Stimulated activated CD8-positive, alpha-beta memory T cell treated with anti-CD3 and anti-CD28 coated beads, Interleukin-15, amount 100 ng/mL, for 1 hour (primary cell): ENCODE results near the gene NUDT14.

Experiments
- DNase-seq: peaks from one replicate; pipeline ENCODE4 v3.0.0-alpha.2; 2020; ENCODE audit warnings: low read depth

NUDT14 gene

DNA sequence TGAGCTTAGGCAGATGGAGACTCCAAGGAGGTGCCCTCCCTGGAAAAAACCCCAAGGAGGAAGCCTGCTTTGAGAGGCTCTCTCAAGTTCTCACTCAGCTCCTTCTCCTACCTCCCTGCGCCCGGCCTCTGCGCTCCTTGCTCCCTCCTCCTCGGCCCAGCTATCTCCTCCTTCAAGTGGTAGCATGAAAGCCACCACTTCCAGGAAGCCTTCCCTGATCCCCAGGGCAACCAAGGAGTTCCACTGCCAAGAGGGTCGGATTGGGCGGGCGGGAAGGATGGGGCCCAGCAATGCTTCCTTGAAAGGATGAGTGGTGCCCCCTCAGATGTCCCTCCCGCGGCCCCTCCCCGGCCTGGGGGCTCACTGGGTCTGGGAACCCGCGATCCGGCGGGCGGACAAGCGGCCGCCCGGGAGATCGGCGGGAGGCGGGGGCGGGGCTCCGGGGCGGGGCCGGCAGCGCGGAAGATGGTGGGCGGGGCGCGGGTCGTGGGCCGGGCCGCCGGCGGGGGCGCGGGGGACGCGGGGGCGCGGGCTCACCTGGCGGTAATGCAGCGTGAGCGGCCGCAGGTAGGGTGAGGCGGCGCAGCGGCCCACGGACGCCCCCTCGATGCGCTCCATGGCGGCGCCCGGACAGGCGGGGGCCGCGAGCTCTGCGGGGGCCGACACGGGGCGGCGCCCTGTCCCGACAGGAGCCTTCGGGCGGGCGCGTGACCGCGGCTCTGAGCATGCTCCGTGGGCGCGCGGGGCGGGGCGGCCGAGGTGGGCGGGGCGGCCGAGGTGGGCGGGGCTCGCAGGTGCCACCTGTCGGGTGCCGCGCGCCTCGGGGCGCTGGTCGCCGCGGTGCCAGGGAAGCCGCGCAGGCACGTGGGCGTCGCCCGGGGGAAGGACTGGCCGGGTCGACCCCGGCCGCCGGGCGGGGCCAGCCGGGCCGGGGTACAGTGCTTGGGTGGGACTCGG is at the start of gene NUDT14:
Gene NUDT14 (minus strand): TSS at position 721 of the 957 bp plus-strand sequence. CDS start 103 bp downstream, at position 618.
- peak; percentile 74 for DNase-seq

DNA sequence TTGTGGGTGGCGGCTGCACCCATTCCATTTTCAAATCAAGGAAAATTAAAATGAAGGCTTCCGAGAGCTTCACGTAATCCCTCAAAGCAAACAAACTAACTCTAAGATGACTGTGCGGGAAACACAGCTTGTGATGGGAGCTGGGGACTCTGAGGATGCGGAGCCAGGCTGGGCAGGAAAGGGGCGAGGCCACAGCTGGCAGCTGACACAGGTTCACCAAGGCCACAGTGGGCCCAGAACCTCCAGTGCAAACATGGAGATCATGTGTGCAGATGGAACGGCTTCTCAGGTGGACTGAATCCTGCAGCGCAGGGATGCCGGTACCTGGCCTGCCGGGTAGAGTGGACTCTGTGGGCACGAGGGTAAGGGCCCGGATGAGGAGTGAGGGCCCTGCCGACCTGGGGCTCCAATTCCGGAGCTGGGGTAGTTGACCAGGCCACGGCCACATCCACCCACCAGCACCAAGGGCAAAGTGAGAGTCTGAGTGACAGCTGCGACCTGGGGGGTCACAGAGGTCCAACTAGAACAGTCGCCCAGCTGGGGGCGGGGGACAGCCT is 48.1 kb upstream of the NUDT14 start:
- no peak for DNase-seq

- DNase-seq, result no peak
These were observed 47.5 kb upstream of the NUDT14 start for GRCh38 chr14:105228562-105228961.

GRCh38 chr14:105227346-105227745 is 46.2 kb upstream of the NUDT14 start:
- DNase-seq, result no peak

DNA sequence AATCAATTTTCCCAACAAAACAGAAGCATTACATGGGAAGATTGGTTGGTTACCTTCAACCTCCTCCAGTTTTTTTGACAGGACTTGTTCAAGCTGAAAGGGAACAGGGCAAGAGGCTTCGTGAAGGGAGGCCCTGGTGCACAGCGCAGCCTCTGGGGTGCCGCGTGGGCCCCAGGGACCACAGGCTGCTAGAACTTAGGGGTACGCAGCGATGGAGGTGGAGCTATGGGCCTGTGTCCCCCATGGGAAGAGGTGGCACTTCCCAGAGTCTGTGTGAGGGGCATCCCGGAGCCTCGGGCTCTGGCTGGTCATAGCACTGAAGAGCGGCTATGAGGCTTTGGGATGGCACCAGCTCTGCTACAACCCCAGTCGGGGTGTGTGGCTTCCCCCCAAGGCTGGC is 45.1 kb upstream of the NUDT14 start:
- DNase-seq, result no peak

DNA sequence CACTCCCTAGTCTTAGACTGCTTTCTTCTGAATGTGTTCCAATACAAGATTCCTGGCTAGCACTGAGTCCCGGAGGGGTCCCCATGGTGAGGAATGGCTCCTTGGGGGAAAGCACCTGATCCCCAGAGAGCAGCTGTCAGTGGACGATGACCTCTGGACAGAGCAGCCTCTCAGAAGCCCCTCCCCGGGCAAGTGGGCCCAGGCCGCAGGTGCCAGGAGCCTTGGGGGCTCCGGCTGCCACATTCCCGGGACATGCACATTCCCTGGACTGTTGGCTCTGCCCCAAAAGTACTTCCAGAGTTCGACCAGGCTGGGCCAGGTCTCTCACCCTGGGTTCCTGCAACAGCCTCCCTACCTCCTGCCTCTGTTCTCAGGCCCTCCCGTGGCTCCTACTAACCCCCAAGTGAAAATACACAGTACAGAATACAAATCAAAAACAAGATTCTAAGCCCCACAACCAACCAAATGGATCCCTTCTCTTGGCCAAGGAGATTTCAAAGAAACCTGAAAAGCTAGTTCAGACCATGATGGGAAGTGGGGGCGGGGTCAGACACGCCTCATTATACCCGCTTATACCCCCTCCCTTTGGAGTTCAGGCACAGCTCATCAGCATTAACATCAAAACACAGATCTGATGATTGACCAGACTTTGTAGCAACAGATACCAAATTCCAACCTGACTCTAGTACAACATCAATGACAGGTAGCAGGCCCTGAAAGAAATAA is 43.9 kb upstream of the NUDT14 start:
- no peak for DNase-seq

- DNase-seq, result no peak
These were observed 42.8 kb upstream of the NUDT14 start for GRCh38 chr14:105223770-105224544.

DNA sequence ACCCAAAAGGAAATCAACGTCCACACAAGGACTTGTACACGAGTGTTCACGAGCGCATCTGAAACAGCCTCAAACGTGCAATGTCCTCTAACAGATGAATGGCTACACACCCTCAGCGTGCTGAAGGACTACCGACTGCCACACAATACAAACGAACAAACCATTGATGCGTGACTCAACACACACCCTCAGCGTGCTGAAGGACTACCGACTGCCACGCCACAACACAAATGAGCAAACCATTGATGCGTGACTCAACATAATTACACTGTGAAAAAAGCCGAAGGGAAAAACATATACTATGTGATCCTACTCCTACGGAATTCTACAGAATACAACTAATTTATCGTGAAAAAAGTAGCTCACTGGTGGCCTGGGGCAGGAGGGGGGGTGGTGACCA is 42.1 kb upstream of the NUDT14 start:
- DNase-seq, result no peak

DNA sequence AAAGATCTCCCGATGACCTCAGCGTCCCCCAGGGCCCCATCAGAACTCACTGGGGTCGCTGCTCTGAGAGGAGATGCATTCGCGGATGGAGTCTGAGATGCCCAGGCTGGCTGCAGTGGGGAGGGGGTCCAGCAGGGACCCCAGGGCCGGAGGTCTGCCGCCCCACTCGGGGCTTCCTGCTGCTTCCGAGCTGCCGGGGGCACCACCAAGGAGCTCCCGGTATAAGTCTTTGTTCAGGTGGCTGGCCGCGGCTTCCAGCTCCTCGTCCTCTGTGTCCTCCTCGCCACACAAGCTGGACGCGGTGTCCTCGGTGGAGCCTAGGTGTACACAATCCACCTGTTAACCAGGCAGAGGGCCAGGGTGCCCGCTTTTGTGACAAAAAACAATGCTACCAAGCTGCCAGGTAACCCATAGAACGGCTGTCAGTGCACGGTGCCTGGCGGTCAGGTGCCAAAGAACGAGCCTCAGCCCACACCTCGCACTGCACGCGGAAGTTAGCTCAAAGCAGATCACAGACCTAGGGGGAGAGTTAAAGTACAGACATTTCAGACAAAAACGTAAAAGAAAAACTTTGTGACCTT is 40.6 kb upstream of the NUDT14 start:
- DNase-seq, result no peak

DNA sequence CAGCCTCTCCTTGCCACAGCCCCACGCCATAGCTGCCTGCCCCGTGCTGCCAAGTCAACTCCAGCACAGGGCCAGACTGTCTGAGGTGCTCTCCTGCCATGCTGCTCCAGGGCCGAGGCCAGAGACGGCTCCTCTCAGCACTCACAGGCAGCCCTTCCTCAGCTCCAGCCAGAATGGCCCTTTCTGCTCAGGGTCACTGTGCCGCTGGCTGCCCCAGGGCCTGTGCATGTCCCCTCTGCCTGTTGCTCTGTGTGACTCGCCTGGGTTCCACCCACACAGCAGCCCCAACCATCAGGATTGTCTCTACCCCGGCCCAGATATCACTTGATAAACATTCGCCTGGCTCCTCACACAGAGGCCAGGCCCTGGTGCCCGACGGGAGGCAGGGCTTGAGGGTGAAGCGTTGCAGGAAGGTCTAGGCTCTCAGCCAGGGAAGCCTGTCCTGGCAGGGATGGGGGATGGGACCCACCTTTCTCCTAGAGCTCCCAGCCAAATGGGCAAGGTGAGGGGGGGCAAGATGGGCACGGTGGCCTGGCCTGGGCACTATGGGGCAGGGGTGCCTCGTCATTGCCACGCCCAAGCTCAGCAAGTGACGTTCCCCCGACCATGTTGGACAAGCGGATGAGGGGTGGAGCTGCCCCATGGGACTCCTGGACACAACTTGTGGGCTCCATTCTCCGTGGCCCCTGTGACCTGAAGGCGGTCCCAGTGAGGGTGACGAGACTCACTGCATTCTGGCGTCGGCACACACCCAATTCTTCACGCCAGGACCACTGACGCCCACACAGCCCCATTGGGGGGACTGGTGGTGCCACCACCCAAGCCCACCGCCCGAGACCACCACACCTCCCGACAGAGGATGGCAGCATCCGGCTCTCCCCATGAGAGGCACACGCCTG is 39.8 kb upstream of the NUDT14 start:
- no peak for DNase-seq

DNA sequence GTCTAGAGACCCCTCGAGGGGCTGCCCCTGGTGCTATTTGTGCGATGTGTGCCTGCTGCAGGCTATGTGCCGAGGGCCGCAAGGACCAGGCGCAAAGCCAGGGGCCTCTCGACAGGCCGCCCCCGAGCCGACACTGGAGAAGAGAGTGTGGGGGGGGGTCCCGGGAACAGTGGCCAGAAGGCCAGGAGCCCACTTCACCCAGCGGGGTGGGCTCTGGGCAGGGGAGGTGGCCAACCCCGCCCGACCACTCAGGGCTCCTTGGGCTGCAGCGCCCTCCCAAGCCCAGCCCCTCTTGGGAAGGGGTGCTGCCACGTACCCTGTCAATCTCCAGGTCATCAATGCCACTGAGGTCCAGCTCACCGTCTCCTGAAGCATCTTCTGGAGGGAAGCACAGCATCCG is 38.6 kb upstream of the NUDT14 start:
- no peak for DNase-seq

DNA sequence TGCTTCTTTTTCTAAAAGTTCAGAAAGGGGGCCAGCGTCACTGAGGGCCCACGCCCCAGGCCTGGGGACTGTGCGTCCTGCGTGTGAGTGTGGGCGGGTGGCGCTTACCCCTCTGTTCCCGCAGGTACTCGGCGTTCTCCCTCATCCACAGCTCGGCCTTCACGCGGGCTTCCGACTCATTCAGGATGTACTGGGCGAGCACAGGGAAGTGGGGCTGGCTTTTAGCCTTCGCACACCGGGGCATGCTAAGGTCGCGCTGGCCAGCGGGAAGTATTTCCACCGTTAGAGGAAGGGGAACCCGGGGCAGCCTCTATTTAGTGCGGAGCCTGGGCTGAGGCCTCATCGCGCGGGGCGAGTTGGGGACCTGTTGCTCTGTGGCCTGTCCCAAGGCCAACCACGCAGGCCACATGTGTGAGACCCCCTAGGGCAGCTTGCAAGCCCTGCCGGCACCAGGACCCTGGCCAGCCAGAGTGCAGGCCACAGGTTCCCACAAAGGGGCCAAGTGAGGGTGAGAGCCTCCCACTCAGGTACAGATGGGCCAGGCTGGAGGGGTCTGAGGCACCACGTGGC is 38.0 kb upstream of the NUDT14 start:
- DNase-seq, result no peak

DNA sequence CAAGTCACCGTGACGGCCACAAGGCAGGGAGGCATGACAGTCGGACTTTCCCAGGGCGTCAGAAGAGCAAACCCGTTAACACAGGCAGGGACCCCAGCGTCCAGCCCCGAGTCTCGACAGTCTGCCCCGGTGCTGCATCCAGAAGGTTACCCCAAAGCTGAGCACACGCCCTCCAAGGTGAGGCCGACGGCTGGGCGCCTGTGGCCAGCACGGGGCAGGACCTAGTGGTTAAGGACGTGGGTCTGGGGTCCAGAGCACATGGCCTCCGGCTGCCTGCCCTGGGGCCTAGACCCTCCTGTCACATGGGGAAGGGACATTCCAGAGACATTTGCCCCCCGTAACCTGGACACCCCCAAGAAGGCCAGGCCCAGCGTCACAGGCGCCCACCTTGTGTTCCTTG is 37.5 kb upstream of the NUDT14 start:
- no peak for DNase-seq

DNA sequence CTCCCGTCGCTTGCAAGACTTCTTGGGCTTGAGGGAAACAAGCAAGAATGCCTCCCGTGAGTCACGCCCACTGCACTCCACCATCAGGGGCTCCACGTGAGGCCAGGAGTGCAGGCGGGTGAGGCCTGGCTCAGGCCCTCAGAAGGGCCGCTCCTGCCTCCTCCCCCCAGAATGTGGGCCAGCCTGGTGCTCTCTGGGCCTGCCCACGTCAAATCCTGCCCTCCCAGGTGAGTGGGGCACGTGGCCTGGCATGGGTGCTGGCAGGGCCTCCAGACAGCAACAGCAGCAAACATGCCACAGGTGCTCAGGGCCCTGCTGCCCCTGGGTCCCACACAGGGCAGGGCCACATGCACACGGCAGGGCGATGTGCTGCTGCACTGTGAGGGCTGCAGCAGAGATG is 36.7 kb upstream of the NUDT14 start:
- DNase-seq, result no peak

DNA sequence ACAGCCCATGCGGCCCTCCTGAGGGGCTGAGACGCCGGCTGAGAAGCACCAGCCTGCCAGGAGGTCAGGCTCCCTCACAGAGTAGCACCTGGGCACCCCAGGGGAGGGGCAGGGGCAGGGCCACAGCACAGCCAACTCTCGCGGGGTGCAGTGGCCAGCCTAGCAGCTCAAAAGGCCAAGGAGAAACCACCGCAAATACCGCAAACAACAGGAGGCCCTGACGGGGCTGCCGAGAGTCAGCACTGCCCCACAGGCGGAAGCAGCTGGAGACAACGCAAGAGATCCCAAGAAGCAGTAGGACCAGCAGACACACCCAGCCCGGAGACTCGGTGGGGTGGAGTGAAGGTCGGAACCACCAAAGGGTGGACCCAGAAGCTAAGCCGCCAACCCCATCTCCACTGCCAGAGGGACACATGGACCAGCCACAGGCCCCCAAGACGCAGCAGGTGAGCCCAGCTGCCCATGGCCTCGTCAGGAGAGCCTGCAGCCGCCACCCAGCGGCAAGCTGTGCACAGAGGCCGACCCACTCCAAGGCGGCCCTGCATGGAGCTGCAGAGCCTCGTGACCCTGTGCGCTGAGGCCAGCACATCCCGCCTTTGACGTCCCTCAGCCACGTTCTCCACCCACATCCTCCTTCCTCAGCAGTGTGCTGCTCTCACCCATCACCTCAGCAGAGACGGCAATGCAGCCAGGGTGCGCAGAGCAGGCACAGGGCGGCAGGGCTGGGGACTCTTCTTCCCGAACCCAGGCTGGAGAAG is 35.6 kb upstream of the NUDT14 start:
- DNase-seq, result no peak

DNA sequence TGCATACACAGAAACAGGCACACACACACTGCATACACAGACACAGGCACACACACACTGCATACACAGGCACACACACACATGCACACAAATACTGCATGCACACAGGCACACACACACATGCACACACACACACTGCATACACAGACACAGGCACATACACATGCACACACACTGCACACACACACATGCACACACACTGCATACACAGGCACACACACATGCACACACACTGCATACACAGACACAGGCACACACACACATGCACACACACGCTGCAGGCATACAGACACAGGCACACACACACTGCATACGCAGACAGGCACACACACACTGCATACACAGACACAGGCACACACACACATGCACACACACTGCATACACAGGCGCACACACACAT is 34.5 kb upstream of the NUDT14 start:
- DNase-seq, result no peak

DNA sequence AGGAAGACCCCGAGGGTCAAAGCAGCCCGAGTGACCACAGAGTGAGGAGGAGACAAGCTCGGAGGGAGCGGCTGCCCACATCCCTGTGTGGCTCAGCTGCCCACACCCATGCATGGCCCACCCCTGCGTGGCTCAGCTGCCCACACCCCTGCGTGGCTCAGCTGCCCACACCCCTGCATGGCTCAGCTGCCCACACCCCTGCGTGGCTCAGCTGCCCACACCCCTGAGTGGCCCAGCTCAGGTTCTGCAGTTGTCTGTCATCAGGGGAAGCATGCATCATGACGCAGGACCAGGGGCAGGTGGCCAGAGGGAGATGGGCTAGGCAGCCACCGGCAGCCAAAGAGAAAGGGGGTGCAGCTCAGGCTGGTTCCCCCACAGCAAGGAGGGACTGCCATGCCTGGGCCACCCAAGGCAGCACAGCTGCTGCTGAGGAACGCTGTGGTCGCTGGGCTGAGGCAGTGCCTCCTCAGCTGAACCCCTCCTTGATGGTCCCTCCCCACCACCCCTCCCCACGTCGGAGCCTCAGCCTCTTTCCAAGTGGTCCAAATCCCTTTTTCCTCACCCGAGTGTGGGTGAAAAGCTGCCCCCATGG is 33.3 kb upstream of the NUDT14 start:
- no peak for DNase-seq

DNA sequence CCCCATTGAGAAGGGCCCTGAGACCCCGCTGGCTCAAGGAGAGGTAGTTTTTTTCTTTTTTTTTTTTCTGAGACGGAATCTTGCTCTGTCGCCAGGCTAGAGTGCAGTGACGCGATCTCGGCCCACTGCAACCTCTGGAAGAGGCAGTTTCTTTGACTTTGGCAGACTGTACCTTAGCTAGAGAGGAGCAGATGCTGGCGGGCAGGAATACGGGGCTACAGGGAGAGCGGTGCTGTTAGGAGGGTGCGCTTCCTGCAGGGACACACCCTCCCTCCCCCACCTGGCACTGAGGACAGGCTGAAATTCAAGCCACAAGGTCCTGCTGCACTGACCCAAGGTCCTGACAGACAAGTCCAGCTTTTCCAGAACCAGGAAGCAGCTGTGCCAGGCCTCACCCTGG is 32.2 kb upstream of the NUDT14 start:
- no peak for DNase-seq
